MM.1S (cell line): ENCODE measurements around the gene ENC1.

Source experiments
- DNase-seq: peaks from one replicate; pipeline ENCODE4 v3.0.0-alpha.2; 2015
- H2AFZ ChIP-seq: fragments of 300-600 bp; sonication (generic); 2 replicates; pipeline ENCODE4 v1.6.0; 2016; ENCODE audit warnings: antibody characterized with exemption, low read length
- H3F3A ChIP-seq: fragments of 300-600 bp; sonication (generic); 2 replicates; pipeline ENCODE4 v1.6.1; 2016; ENCODE audit warnings: mild to moderate bottlenecking, antibody characterized with exemption, low read length, moderate library complexity, mixed read lengths; ENCODE audit not compliant: insufficient read depth
- H3K27ac ChIP-seq: fragments of 300-600 bp; sonication (generic); 2 replicates; pipeline ENCODE4 v1.5.1; 2016; ENCODE audit warnings: mild to moderate bottlenecking, low read length
- H3K27me3 ChIP-seq: fragments of 300-600 bp; sonication (generic); replicated peaks from 2 replicates; pipeline ENCODE4 v1.6.0; 2016; ENCODE audit warnings: low read length; ENCODE audit not compliant: insufficient read depth
- H3K36me3 ChIP-seq: fragments of 300-600 bp; sonication (generic); replicated peaks from 2 replicates; pipeline ENCODE4 v1.6.1; 2016; ENCODE audit warnings: mild to moderate bottlenecking, low read length, mixed read lengths; ENCODE audit not compliant: insufficient read depth
- H3K4me1 ChIP-seq: fragments of 300-600 bp; sonication (generic); 2 replicates; pipeline ENCODE4 v1.6.1; 2016; ENCODE audit warnings: low read length, mixed read lengths
- H3K4me2 ChIP-seq: fragments of 300-600 bp; sonication (generic); 2 replicates; pipeline ENCODE4 v1.6.0; 2016; ENCODE audit warnings: low read depth, low read length
- H3K4me3 ChIP-seq: fragments of 300-600 bp; sonication (generic); 2 replicates; pipeline ENCODE4 v1.5.1; 2016; ENCODE audit warnings: low read length, mixed read lengths
- H3K79me2 ChIP-seq: fragments of 300-600 bp; sonication (generic); 2 replicates; pipeline ENCODE4 v1.6.1; 2016; ENCODE audit warnings: mixed run types, low read length, mixed read lengths
- H3K9ac ChIP-seq: fragments of 300-600 bp; sonication (generic); 2 replicates; pipeline ENCODE4 v1.6.1; 2016; ENCODE audit warnings: low read length, mixed read lengths
- H3K9me2 ChIP-seq: fragments of 300-600 bp; sonication (generic); replicated peaks from 2 replicates; pipeline ENCODE4 v1.6.1; 2016; ENCODE audit warnings: mild to moderate bottlenecking, low read length, mixed read lengths; ENCODE audit not compliant: insufficient read depth
- H3K9me3 ChIP-seq: fragments of 300-600 bp; sonication (generic); replicated peaks from 2 replicates; pipeline ENCODE4 v1.6.1; 2016; ENCODE audit warnings: mild to moderate bottlenecking, low read length, mixed read lengths; ENCODE audit not compliant: insufficient read depth
- H4K20me1 ChIP-seq: fragments of 300-600 bp; sonication (generic); 2 replicates; pipeline ENCODE4 v1.6.1; 2016; ENCODE audit warnings: mild to moderate bottlenecking, low read length, moderate library complexity, mixed read lengths; ENCODE audit not compliant: insufficient read depth
- EZH2 ChIP-seq: fragments of 300-600 bp; sonication (generic); optimal IDR thresholded peaks from 2 replicates; pipeline ENCODE3; 2017; ENCODE audit warnings: low read depth, mild to moderate bottlenecking, antibody characterized with exemption, low read length, mixed read lengths
- EZH2phosphoT487 ChIP-seq: fragments of 300-600 bp; sonication (generic); IDR thresholded peaks from 2 replicates; pipeline ENCODE4 v1.6.1; 2018; ENCODE audit warnings: antibody characterized with exemption, low read length
- TF ChIP-seq, protein P1 (sequence below): fragments of 300-600 bp; sonication (generic); IDR thresholded peaks from 2 replicates; pipeline ENCODE4 v1.5.1; 2016; ENCODE audit warnings: antibody characterized with exemption, low read length, mixed read lengths

ENC1 gene

DNA sequence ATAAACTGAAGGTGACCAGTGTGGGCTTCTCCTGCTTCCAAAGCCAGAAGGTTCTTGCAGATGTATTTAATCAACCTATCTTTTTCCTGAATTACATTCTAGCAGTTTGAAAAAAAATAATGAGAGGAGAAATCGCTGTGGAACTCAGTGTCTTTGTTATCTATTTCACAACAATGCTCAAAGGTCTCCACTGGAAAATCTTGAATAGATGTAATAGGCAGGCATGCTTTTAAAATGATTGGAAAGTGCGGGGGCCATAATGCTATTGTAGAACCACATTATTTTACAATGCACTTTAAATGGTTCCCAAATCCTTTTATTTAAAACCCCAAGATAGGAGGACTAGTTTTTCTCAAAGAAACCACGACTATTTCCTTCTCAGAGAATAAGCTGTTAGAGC, 23.3 kb downstream of the ENC1 start:
- Histone ChIP-seq H3K9ac (no peak overlapping the region), H3K79me2 (no peaks in the 10 kb centered on the region), H3K4me2 (no peak overlapping the region), H4K20me1 (no peaks in the 10 kb centered on the region), H3K4me1 (no peaks in the 10 kb centered on the region), H2AFZ (no peak overlapping the region), H3K9me3 (no peaks in the 10 kb centered on the region), H3K27me3 (no peaks in the 10 kb centered on the region), H3K36me3 (no peaks in the 10 kb centered on the region), H3F3A (no peaks in the 10 kb centered on the region), H3K9me2 (no peaks in the 10 kb centered on the region), H3K27ac (no peak overlapping the region), H3K4me3 (no peak overlapping the region)
- TF ChIP-seq, protein P1, sequence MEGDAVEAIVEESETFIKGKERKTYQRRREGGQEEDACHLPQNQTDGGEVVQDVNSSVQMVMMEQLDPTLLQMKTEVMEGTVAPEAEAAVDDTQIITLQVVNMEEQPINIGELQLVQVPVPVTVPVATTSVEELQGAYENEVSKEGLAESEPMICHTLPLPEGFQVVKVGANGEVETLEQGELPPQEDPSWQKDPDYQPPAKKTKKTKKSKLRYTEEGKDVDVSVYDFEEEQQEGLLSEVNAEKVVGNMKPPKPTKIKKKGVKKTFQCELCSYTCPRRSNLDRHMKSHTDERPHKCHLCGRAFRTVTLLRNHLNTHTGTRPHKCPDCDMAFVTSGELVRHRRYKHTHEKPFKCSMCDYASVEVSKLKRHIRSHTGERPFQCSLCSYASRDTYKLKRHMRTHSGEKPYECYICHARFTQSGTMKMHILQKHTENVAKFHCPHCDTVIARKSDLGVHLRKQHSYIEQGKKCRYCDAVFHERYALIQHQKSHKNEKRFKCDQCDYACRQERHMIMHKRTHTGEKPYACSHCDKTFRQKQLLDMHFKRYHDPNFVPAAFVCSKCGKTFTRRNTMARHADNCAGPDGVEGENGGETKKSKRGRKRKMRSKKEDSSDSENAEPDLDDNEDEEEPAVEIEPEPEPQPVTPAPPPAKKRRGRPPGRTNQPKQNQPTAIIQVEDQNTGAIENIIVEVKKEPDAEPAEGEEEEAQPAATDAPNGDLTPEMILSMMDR = no peak
- TF ChIP-seq EZH2 = no peak
- no peak for TF ChIP-seq EZH2phosphoT487
- DNase-seq = no peak

DNA sequence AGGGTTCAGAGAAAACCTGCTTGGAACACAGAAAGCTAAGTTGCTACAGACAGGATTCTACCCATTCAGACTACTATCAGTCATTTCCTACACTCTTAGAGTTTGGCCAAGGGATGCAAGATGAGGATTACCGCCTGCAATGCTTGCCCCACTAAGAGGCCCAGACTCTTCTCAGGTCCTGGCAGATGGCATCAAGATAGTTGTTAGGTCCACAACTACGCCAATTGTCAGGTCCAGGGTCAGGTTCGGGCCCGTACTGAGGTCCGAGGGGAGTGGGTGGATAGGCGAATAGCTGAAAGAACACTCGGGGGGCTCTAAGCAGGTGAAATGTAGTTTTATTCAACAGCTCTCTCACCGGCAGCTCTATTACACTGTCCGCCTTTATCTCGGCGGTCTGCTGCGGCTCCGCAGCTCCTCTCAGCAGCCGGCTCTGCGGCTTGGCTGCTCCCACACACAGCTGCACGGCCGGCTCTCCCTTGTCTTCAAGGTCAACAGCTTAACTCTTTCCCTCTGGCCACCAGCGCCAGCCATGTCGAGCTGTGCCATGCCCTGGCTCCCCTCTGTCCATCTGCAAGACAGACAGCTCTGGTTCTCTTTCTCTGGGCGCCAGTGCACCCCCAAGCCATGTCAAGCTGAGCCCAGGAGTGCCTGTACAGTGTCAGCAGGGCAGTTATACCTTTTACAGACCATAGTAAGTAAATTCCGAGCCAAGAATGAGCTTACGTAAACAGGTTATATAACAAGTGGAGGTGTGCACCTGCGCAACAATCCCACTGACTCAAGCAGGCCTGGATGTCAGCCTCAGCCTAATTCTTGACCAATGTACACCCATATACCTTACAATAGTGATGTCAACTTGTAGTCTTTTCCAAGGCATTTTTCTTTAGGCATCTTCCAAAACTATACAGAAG, 24.0 kb downstream of the ENC1 start:
- TF ChIP-seq, protein P1 = no peak
- TF ChIP-seq EZH2phosphoT487 = no peak
- TF ChIP-seq EZH2 = no peak
- Histone ChIP-seq H3K27ac (no peak overlapping the region), H3K9me2 (no peaks in the 10 kb centered on the region), H3K36me3 (no peaks in the 10 kb centered on the region), H3K4me1 (no peaks in the 10 kb centered on the region), H3K4me3 (no peak overlapping the region), H3K79me2 (no peaks in the 10 kb centered on the region), H4K20me1 (no peaks in the 10 kb centered on the region), H3K9me3 (no peaks in the 10 kb centered on the region), H2AFZ (no peak overlapping the region), H3F3A (no peaks in the 10 kb centered on the region), H3K9ac (no peak overlapping the region), H3K4me2 (no peak overlapping the region), H3K27me3 (no peaks in the 10 kb centered on the region)
- no peak for DNase-seq

DNA sequence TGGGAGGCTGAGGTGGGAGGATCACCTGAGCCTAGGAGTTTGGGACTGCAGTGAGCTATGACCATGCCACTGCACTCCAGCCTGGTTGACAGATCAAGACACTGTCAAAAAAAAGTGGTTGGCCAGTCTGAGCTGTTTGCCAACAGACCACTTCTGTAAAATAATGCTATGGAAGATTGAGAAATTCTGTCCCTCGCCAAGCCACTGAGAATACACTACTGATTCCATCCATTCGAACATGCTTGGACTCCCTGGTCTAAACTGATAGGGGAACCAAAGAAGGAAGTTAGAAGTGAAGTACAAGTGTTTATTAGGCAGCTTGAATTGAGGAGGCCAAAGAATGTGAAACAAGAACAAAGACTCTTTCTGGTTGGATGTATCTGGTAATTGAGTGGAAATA, 27.2 kb downstream of the ENC1 start:
- Histone ChIP-seq H4K20me1 (no peaks in the 10 kb centered on the region), H3F3A (no peaks in the 10 kb centered on the region), H3K79me2 (no peaks in the 10 kb centered on the region), H3K36me3 (no peaks in the 10 kb centered on the region), H3K4me2 (no peak overlapping the region), H2AFZ (no peak overlapping the region), H3K27me3 (no peaks in the 10 kb centered on the region), H3K4me3 (no peak overlapping the region), H3K9me3 (no peaks in the 10 kb centered on the region), H3K27ac (no peak overlapping the region), H3K9me2 (no peaks in the 10 kb centered on the region), H3K4me1 (no peaks in the 10 kb centered on the region), H3K9ac (no peak overlapping the region)
- no peak for DNase-seq
- TF ChIP-seq EZH2 (no peak), EZH2phosphoT487 (no peak)
- TF ChIP-seq, protein P1 = no peak
